ENCODE results near the gene KLHDC7B.

DNA sequence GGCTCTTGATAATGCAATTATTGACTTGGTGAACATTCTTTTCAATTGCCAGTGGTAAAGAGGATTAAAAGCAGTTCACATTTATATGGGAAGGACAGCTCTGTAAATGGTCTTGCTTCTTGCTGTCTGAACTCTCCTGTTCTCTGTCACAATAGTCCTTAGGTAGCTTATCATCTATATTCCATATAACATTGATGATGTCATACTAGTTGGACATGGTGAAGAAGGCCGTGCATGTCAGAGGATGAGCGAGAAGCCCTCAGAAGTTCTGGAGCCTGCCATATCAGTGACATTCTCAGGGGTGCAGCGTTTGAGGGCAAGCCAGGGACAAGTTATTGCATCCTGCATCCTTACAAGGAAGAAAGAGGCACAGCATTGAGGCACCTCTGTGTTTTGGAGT is 39.5 kb downstream of the KLHDC7B start:
- no peak for TF ChIP-seq MXD4 (CRISPR knock-in tag; IDR thresholded peaks at IDR 0.05; ENCODE audit: borderline replicate concordance)
- no peak for TF ChIP-seq SMAD3 (CRISPR knock-in tag; IDR thresholded peaks at IDR 0.05; ENCODE audit: borderline replicate concordance)
- TF ChIP-seq NFYB (CRISPR knock-in tag; conservative IDR thresholded peaks at IDR 0.05; ENCODE audit: low read depth), result no peak
- TF ChIP-seq, protein P1, sequence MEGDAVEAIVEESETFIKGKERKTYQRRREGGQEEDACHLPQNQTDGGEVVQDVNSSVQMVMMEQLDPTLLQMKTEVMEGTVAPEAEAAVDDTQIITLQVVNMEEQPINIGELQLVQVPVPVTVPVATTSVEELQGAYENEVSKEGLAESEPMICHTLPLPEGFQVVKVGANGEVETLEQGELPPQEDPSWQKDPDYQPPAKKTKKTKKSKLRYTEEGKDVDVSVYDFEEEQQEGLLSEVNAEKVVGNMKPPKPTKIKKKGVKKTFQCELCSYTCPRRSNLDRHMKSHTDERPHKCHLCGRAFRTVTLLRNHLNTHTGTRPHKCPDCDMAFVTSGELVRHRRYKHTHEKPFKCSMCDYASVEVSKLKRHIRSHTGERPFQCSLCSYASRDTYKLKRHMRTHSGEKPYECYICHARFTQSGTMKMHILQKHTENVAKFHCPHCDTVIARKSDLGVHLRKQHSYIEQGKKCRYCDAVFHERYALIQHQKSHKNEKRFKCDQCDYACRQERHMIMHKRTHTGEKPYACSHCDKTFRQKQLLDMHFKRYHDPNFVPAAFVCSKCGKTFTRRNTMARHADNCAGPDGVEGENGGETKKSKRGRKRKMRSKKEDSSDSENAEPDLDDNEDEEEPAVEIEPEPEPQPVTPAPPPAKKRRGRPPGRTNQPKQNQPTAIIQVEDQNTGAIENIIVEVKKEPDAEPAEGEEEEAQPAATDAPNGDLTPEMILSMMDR (IDR thresholded peaks at IDR 0.05), result no peak
- no peak for TF ChIP-seq ZNF138 (CRISPR knock-in tag; conservative IDR thresholded peaks at IDR 0.05)
- TF ChIP-seq, protein P2, sequence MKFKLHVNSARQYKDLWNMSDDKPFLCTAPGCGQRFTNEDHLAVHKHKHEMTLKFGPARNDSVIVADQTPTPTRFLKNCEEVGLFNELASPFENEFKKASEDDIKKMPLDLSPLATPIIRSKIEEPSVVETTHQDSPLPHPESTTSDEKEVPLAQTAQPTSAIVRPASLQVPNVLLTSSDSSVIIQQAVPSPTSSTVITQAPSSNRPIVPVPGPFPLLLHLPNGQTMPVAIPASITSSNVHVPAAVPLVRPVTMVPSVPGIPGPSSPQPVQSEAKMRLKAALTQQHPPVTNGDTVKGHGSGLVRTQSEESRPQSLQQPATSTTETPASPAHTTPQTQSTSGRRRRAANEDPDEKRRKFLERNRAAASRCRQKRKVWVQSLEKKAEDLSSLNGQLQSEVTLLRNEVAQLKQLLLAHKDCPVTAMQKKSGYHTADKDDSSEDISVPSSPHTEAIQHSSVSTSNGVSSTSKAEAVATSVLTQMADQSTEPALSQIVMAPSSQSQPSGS (CRISPR knock-in tag; IDR thresholded peaks at IDR 0.05; ENCODE audit: borderline replicate concordance, low read depth), result no peak
- TF ChIP-seq JAZF1 (CRISPR knock-in tag; IDR thresholded peaks at IDR 0.05), result no peak
- TF ChIP-seq, protein P3, sequence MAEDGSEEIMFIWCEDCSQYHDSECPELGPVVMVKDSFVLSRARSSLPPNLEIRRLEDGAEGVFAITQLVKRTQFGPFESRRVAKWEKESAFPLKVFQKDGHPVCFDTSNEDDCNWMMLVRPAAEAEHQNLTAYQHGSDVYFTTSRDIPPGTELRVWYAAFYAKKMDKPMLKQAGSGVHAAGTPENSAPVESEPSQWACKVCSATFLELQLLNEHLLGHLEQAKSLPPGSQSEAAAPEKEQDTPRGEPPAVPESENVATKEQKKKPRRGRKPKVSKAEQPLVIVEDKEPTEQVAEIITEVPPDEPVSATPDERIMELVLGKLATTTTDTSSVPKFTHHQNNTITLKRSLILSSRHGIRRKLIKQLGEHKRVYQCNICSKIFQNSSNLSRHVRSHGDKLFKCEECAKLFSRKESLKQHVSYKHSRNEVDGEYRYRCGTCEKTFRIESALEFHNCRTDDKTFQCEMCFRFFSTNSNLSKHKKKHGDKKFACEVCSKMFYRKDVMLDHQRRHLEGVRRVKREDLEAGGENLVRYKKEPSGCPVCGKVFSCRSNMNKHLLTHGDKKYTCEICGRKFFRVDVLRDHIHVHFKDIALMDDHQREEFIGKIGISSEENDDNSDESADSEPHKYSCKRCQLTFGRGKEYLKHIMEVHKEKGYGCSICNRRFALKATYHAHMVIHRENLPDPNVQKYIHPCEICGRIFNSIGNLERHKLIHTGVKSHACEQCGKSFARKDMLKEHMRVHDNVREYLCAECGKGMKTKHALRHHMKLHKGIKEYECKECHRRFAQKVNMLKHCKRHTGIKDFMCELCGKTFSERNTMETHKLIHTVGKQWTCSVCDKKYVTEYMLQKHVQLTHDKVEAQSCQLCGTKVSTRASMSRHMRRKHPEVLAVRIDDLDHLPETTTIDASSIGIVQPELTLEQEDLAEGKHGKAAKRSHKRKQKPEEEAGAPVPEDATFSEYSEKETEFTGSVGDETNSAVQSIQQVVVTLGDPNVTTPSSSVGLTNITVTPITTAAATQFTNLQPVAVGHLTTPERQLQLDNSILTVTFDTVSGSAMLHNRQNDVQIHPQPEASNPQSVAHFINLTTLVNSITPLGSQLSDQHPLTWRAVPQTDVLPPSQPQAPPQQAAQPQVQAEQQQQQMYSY (CRISPR knock-in tag; IDR thresholded peaks at IDR 0.05), result no peak
- TF ChIP-seq, protein P4, sequence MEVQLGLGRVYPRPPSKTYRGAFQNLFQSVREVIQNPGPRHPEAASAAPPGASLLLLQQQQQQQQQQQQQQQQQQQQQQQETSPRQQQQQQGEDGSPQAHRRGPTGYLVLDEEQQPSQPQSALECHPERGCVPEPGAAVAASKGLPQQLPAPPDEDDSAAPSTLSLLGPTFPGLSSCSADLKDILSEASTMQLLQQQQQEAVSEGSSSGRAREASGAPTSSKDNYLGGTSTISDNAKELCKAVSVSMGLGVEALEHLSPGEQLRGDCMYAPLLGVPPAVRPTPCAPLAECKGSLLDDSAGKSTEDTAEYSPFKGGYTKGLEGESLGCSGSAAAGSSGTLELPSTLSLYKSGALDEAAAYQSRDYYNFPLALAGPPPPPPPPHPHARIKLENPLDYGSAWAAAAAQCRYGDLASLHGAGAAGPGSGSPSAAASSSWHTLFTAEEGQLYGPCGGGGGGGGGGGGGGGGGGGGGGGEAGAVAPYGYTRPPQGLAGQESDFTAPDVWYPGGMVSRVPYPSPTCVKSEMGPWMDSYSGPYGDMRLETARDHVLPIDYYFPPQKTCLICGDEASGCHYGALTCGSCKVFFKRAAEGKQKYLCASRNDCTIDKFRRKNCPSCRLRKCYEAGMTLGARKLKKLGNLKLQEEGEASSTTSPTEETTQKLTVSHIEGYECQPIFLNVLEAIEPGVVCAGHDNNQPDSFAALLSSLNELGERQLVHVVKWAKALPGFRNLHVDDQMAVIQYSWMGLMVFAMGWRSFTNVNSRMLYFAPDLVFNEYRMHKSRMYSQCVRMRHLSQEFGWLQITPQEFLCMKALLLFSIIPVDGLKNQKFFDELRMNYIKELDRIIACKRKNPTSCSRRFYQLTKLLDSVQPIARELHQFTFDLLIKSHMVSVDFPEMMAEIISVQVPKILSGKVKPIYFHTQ (CRISPR knock-in tag; IDR thresholded peaks at IDR 0.05), result no peak
- no peak for TF ChIP-seq ZNF219 (CRISPR knock-in tag; IDR thresholded peaks at IDR 0.05; ENCODE audit: borderline replicate concordance)
- no peak for TF ChIP-seq FOXJ3 (CRISPR knock-in tag; IDR thresholded peaks at IDR 0.05; ENCODE audit: borderline replicate concordance)
